Left hindlimb (tissue), 1 donor: ENCODE results near the gene CCNJL.
"Not testable (repeated sequence)": the region's sequence is repeated elsewhere in the genome, so short reads cannot be mapped to it uniquely, and the experiment has no call there.

Experiments used
- DNase-seq: peaks from one replicate; pipeline ENCODE4 v3.0.0-alpha.2; 2018

CCNJL gene

DNA sequence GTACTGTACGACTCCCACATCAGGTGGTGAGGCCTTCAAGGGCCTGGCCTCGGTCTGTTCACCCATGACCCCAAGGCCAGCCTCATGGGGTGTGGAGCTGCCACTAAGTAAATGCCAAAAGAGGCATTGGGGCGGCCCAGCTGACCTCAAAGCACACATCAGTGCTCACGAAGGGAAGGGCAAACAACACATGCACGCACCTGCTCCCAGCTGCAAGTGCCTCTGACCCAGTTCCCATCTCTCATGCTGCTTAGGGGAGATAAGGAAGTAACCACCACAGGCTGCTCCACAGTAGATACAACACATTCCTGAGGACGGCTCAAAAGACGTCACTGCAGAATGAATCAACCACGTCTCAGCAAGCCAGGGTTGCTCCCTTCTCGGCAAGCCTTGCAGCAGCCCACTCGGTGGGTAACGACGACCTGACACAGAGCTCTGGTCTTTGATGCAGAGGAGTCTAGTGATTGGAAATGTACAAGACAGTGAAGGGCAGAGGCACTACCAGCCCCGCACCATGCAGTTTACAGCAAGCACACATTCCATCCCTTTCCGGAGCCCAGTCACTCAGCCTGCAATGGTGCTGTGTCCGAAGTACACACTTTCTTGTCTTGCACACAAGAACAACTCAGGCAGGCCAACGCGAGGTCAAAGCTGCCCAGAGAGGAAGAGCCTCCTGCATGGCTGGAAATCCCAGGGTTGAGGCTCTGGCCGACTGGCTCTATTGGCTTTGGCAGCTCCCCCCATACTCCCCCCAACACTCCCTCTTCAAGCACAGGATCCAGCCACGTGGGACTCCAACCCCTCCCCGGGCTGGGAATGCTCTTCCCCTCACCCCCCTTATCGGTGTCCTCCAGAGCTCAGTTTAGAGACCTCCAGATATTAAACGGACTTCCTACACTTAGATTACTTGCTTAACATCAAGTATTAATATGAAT, 51.2 kb downstream of the CCNJL start:
- DNase-seq: no peak

DNA sequence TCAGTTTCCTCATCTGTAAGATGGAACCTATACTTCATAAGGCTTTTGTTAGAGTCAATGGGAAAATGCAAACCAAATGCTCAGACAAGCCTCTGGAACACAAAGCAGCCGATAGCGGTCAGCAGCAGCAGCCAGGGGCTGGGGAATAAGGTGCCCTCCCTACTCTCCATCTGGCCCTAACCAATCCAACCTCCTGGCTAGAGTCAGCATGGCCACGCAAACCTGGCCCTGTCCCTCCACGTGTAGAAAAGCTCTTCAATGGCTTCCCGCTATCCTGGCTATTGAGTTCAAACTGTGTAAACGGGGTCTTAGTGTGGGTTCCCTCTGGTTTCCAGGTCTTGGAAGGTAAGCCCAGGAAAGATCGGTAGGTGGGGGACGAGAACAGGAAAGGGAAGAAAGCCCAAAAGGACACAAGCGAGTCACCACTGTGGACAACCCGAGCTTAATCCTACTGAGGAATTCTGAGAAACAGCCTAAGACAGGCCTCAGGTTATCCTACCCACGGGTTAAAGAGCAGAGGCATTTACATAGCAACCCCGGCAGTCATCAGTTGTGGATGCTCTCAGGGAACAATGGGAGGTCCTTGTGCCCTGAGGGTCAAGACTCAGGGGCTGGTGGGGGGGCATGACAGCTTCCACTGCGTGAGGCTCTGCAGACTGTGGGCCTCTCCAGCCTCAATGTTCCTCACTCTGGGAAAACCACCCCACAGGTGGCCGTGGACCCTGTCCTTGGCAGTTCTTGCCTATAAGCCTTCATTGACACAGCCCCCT, 52.2 kb downstream of the CCNJL start:
- no peak for DNase-seq

DNA sequence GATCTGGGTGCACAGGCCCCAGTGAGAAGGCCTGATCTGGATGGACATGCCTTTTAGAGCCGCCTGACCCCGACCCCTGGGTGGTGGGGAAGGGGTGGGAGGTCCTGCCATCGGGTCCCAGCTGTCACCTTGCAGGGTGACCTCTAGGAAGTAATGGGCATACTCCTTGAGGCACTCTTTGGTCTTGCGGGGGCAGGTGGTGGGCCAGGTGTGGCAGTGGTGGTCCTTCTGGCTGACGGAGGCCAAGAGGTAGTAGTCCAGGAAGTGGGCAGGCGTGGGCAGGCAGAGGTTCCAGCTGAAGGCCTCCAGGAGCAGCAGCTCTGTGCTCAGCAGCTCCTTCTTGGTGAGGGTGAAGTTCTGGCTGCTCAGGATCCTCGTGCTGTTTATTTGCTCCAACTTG, 53.0 kb downstream of the CCNJL start:
- no peak for DNase-seq

DNA sequence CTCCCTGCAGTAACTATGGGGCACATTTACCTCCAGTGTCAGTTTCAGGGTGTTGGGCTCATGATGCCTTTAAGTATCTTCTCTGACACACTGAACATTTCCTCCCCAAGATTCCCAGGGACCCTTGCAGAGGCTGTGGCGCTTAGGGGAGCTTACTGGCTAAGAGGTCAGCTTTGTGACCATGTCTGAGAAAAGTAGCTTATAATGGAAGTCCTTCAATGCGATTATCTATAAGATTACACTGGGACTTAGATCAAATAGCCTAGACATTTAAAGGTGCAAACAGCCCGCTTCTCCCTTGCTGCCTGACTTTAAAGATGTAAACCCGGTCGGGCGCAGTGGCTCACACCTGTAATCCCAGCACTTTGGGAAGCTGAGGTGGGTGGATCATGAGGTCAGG, 57.7 kb downstream of the CCNJL start:
- DNase-seq: no peak

DNA sequence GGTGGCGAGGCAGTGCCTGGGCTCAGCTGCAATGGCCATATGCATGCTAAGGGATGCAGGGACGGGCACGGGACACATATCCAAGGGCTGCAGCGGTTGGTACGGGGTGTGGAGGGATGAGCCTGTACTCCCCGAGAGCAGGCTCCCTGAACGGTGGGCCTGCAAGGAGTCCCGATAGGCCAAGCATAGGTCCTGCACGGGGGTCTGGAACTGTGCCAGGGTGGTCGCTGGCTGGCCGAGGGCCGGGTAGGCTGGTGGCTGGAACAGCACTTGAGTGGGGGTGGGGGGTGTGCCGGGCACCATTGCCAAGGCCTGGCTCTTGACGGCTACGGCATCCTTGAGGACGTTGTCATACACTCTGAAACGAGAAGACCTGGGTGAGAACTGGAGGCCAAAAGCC, 58.9 kb downstream of the CCNJL start:
- DNase-seq: no peak

DNA sequence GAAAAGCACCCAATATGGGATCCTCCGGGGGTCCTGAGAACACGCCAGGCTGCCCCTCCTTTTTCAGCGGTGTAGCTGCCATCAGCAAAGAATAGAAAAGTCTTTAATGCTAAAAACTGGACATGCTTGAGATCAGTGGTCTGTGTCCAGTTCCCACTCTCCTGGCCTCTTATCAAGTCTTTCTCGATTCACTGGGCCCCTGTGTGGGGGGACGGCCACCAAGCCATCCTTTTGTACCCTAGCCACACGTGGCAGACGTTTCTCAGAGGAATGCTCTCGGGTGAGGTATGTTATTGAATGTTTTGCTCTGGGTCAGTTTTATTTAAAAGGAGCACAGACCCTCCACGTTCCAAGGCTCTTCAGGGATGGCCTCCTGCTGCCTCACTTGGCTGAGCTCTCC, 59.4 kb downstream of the CCNJL start:
- no peak for DNase-seq

DNA sequence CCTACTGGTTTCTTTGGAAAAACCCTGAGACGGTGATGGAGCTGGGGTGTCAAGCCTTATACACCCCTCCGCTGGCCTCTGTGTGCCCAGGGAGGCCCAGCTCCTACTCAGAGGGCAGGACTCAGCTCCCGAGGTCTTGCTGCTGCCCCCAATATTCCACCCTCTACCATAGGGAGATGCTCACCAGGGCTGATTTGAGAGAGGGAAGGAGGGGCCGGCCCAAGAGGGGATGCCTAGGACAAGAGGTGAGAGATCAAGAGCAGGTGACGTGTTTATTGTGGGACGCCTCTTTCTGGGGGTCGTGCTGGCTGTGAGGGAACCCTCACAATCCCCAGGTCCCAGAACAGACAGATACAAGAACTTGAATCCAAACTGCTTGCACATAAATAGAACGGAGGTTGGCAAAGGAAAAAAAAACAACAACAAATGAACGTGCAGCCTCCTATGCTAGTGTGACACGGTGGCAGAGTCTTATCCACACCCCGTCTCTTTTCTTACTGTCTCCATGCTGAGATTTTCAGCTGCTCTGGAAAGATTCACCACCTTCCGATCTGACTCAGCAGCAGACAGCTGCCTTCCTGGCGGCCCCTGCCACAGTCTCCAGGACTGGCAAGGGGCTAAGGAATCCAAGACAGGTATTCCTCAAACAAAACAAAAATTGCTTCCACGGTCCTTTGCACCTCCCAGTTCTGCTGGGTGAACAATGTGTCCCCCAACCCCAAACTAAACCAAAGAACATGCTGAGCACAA, 60.8 kb downstream of the CCNJL start:
- DNase-seq: no peak

DNA sequence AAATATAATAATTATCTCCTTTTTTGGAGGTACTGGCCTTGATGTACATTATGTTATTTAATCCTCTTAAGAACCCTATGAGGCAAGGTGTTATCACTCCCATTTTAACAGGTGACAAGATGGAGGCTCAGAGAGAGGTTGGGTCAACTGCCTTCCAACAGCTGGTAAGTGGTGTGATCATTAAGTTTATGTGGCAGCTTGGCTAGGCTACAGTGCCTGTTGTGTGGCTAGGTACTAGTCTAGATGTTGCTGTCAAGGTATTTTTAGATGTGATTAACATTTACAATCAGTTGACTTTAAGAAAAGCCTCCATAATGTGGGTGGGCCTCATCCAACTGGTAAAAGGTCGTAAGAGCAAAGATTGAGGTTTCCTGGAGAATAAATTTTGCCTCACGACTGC, 61.5 kb downstream of the CCNJL start:
- no peak for DNase-seq

DNA sequence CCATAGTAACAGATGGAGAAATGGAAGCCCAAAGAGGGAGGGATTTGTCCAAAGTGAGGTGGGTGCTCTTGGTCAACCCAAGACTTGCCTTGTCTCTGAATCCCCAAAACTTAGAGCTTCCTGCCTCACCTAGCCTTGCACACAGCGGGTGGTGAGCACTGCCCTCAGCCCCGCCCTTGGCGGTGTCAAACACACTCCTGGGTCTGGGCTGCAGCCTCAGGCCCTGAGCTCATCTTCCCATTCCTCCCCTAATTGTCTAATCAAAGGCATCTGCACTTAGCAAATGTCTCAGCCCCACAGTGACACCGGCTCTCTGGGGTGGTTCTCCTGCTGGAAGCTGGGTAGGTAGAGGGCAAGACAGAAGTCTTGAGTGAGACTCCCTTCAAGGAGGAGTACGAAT, 62.1 kb downstream of the CCNJL start:
- no peak for DNase-seq

DNA sequence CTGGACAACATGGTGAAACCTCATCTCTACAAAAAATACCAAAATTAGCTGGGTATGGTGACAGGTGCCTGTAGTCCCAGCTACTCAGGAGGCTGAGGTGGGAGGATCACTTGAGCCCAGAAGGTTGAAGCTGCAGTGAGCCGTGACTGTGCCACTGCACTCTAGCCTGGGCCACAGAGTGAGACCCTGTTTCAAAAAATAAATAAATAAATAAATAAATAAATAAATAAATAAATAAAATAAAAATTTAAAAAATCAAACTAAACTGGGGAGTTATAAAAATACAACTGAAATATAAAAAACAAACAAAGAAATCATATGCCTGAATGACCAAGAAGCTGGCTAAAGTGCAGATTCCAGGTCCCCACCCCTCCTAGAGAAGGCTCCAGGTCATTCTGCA, 62.8 kb downstream of the CCNJL start:
- DNase-seq: not testable (repeated sequence)

DNA sequence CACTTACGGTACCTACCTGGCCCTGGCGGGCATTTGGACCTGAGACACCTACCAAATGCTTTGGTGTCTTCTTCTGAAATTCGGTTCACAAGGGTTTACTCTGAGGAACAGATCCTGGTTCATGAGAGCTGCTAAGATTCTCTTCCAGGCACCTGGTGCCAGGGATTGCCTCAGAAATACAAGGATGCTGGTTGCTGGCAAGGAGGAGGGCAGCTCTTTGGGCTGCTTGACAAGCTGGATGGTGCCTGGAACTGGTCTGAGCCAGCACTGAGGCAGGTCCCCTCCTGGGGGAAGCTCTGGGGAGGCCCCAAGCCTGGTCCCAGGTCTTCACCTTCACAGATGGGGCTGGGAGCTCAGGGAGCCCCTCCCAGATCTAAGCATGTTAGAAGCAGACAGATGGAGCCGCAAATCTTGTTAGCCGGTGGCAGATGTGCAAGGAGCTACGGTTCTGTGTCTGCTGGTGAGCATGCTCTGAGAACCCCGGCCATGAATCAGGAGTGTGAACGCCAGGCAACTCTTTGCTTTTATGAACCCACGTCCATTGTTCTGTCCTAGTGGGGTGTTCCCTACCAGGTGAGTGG, 66.8 kb downstream of the CCNJL start:
- no peak for DNase-seq

DNA sequence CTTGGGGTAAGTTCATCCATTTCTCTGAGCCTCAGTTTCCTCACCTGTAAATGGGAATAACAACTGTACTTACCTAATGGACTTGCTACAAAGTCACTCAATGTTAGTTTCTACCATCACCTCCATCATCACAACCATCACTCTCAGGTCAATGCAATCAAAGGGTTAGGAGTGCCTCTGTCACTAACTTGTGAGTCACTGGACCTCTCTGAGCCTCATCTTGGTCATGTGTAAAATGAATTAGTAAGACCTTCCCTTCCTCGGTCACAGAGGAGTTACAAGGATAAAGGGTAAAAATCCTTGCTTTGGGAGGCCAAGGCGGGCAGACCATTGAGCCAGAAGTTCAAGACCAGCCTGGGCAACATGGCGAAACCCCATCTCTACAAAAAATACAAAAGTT, 70.2 kb downstream of the CCNJL start:
- no peak for DNase-seq

DNA sequence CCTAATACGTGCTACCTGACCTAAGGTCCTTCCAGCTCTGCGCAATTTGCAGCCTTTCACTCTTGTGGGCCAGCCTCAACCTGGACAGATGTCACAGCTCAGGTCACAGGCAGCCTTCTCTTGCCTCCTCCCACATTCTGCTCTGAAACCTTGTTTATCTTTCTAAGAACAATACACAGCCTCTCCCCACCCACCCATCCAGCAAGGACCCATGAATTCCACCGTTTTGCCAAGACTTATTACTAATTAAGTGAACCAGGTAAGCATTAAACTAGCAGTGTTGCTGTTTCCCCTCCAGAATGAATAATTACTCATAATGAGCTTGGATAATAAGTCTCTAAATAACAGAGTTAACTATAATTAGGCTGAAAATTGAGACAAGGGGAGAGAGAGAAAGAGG, 72.0 kb downstream of the CCNJL start:
- no peak for DNase-seq

DNA sequence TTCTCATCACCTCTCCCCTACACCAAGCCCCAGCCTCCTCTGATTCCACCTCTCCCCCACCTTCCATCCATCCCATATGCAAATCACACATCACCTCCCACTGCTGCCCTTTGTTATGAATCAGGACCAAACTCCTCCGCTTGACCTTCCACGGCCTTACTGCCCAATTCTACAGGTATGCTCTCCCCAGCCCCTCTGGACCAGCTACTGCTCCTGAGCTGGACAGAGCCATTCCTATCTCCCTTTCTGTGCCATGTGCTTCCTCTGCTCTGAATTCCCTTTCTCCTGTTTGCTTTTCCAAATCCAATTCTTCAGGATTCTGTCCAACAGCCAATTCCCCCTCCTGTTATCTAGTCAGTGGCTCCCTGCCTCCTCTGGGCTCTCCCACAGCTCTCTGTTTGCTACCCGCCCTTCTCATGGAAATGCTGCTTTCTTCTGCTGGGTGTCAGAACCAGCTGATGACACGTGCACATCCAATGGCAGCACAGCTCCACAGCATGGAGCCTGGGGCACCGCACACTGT, 74.7 kb downstream of the CCNJL start:
- no peak for DNase-seq

DNA sequence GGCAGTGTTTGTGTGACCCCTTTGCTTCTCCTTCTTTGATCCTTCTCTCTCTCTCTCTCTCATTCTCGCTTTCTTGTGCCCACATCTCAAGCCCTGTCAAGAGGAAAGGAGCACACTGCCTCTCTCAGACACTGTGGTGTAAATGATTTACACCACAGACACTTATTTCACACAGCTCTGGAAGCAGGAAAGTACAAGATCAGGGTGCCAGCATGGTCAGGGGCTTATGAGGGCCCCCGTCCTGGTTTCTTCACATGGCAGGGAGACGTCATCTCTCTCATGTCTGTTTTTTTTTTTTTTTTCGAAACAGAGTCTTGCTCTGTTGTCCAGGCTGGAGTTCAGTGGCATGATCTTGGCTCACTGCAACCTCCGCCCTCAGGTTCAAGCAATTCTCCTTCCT, 76.6 kb downstream of the CCNJL start:
- no peak for DNase-seq

DNA sequence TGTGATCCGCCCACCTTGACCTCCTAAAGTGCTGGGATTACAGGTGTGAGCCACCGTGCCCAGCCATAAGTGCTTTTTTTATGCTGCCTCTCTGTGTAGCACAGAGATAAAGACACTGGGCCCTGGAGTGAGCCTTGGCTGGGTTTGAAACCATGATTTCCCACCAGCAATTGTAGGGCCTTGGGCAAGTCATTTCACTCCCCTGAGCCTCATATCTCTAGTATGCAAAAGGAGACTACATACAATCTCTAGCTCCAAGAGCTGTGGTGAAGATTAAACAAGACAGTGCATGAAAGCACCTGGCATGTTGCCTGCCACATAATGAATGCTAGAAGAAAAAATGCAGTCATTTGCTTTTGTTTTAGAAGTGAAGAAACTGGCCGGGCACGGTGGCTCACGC, 79.1 kb downstream of the CCNJL start:
- no peak for DNase-seq

DNA sequence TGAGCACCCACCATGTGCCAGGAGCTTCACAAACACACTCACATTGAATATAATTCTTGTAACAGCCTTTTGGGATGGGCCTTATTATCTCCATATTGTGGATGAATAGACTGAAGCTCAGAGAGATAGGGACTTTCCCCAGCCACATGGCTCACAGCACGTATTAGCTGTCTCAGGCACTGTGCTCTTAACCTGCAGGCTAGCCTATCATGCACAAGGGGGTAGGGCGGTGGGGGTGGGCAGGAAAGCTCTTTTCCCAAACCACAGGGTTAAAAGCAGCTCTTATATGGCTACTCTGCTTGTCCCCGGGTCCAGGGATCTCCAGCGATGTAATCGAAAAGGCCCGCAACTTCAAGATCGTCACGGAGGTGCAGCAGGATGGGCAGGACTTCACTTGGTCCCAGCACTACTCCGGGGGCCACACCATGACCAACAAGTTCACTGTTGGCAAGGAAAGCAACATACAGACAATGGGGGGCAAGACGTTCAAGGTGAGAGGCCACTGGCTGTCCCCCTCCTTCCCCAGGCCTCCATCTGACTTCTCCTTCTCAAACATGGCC, 80.5 kb downstream of the CCNJL start:
- DNase-seq: no peak

DNA sequence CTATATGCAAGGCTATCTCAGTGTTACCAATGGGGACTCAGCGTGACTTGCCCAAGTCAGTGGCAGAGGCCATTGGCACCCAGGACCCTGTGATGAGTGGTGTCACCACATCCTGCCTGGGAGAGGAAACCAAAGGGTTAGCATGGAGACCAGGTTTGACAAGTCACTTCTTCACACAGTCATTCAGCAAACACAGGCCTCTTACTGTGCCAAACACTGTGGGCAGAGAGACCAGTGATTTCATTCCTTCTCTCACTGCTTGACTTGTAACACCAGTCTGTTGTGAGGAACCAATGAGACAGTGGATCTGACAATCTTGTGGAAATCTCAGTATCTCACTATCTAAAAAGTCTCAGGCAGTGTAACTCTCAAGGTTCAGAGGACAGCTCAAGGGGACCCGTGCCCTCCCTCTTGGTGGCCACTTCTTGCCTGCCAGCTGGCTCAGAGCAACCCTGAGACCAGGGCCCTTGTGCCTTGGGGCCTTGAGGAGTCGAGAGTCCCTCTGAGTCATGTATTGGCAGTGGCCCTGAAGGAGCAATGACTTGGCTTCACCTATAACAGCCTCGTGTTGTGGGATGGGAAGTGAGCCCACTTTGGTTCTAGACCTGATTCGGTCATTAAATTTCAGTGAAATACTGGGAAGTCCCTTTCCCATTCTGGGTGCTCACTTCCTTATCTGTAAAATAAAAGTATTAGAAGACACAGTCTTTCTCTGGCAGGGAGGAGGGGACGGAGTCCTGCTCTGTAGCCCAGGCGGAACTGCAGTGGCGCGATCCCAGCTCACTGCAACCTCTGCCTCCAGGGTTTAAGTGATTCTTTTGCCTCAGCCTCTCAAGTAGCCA, 81.5 kb downstream of the CCNJL start:
- no peak for DNase-seq

DNA sequence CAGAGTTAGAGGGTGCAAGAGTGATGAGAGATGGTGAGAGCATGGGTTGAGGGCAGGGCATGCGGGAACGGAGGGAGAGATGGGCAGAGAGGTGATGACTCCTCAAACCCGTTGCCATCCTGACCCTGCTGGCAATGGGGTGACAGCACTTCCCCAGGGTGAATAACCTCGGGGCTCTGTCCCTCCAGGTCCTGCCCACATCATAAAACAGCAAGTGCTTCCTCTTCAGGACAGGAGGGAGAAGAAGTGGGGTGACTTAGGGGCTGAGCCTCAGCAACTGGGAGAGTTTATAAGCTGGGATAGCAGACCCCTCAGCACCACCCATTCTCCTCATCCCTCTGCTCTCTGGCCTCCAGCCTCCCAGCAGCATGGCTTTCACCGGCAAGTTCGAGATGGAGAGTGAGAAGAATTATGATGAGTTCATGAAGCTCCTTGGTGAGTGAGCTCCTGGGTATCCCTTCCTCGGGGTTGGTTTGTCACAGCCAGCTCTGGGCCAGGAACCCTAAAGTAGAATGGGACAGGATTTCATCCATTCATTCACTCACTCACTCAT, 83.1 kb downstream of the CCNJL start, which contains the start of gene FABP6:
TSS of gene FABP6 (plus strand) at position 317 of the 553 bp plus-strand sequence. CDS start at position 369, 52 bp downstream.
- no peak for DNase-seq

DNA sequence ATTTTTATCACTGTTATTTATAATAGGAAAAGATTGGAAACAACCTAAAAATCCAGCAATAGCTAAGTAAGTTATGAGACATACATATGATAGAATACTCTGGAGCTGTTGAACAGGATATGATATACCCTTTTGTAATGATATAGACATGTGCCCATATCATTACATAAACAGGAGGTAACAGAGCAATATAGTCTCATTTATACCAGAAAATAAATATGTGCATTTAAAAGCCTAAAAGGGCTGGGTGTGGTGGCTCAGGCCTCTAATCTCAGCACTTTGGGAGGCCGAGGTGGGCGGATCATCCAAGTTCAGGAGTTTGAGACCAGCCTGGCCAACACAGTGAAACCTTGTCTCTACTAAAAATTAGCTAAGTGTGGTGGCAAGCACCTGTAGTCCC, 85.4 kb downstream of the CCNJL start:
- DNase-seq: no peak

DNA sequence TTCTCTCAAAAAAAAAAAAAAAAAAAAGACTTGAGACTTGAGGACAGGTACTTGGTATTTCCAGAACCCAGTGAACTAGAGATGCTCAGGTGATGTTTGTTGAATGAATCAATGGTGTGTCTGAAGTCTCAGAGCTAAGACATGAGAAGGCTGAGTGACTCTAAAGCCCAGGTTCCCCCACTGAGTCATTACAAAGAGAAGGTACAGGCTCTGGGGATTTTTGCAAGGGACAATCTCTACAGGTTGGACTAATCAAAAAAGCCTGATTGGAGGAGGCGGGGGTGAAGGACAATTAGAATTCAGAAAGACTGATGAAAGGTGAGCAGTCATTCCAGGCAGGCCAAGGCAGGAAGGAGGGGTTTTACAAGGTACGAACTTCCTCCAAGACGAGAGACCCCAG, 91.3 kb downstream of the CCNJL start:
- no peak for DNase-seq
